Prostate gland (tissue), 2 donors: ENCODE results near the gene SH3D19.

Experiments
- CTCF ChIP-seq, 4 experiments: fragments of 200-600 bp in 2 of 4; fragments of 450-650 bp in 2 of 4; sonication (generic) in 2 of 4; IDR thresholded peaks; 1 replicate in 3 of 4; 2 replicates in 1 of 4; pipeline ENCODE4 v1.5.1; 2016 to 2019; ENCODE audit warnings: antibody characterized with exemption in 4 of 4, mild to moderate bottlenecking in 2 of 4, moderate library complexity in 2 of 4
- POLR2A ChIP-seq: fragments of 450-650 bp; IDR thresholded peaks from one replicate; pipeline ENCODE4 v1.6.1; 2016; ENCODE audit warnings: antibody characterized with exemption, mild to moderate bottlenecking
- POLR2AphosphoS5 ChIP-seq: sonication (generic); formaldehyde crosslinking; IDR thresholded peaks from one replicate; pipeline ENCODE4 v1.6.1; 2017; ENCODE audit warnings: antibody characterized with exemption

- TF ChIP-seq CTCF (IDR thresholded peaks at IDR 0.05) (no peak), POLR2A (no peak), POLR2AphosphoS5 (no peak)
These were observed 67.7 kb downstream of the SH3D19 start for GRCh38 chr4:151257704-151258103.
